HG02870 (cell line): Measurements from ENCODE around the gene ZMIZ1.

Experiments used
- ATAC-seq: cut with Tn5 transposase; IDR thresholded peaks from one replicate; pipeline ENCODE4 v1.9.1; 2021; ENCODE audit warnings: mild to moderate bottlenecking, moderate library complexity; ENCODE audit not compliant: unreplicated experiment

The ZMIZ1 gene

GRCh38 chr10:79200346-79200745, 131.6 kb downstream of the ZMIZ1 start:
- ATAC-seq, result no peak

- ATAC-seq, result no peak
These were observed 132.9 kb downstream of the ZMIZ1 start for GRCh38 chr10:79201706-79202105.

GRCh38 chr10:79202188-79203013, 133.6 kb downstream of the ZMIZ1 start:
- ATAC-seq, result no peak

- no peak for ATAC-seq
These were observed 134.4 kb downstream of the ZMIZ1 start for GRCh38 chr10:79203014-79203644.

- ATAC-seq, result no peak
These were observed 135.1 kb downstream of the ZMIZ1 start for GRCh38 chr10:79203833-79204232.

DNA sequence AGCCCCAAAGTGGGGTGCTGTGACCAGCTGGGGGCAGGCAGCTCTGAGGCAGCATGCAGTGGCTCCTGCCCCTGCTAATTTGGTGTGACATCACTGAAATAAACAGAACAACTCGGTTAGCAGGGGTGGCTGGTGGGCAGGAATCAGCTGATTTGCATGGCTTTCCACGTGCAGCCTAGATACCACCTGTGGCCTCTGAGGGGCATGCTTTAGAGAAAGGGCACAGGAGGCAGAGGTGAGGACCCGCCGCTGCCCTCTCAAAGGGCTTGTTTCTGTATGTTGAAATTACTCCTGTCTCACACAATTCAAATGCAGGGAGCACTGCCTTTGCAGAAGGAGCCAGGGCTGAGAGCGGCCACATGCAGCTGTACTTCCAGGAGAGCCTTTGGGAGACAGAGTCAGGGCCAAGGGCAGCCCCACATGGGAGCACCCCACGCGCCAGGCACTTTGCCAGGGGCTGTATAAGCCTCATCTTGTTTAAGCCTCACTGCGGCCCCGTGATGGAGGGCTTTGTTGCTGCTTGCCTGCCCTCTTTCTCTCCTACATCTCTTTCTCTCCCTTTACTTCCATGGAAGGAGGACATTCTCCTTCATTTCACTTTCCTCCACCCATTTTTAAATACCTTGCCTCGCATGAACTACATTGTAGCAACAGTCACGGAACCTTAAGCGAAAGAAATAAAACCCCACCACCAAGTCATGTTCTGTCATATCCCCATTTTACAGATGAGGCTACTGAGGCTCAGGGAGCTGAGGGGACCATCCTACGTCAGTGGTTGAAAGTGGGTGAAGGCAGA, 137.7 kb downstream of the ZMIZ1 start:
- no peak for ATAC-seq

- no peak for ATAC-seq
These were observed 138.3 kb downstream of the ZMIZ1 start for GRCh38 chr10:79207096-79207357.

- ATAC-seq, result no peak
These were observed 139.0 kb downstream of the ZMIZ1 start for GRCh38 chr10:79207726-79208125.

- no peak for ATAC-seq
These were observed 139.7 kb downstream of the ZMIZ1 start for GRCh38 chr10:79208251-79208983.

GRCh38 chr10:79209340-79209739, 140.6 kb downstream of the ZMIZ1 start:
- no peak for ATAC-seq

GRCh38 chr10:79209831-79210230, 141.1 kb downstream of the ZMIZ1 start:
- no peak for ATAC-seq

DNA sequence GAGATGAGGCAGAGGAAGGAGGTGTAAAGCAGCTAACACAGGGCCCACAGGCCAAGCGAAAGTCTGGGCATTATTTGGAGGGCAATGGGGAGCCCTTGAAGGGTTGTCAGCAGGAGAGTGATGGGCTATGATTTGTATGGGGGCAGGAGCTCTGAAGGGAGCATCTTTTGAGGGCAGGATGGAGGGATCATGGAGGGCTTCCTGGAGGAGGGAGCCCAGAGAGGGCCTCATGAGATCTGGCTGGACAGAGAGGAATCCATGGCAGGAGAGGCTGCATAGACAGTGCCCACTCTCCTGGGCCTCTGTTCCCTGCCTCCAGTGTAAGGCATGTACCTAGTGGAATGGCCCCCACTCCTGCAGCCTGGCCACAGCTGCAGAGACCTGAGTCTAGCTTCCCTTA, 141.9 kb downstream of the ZMIZ1 start:
- no peak for ATAC-seq

DNA sequence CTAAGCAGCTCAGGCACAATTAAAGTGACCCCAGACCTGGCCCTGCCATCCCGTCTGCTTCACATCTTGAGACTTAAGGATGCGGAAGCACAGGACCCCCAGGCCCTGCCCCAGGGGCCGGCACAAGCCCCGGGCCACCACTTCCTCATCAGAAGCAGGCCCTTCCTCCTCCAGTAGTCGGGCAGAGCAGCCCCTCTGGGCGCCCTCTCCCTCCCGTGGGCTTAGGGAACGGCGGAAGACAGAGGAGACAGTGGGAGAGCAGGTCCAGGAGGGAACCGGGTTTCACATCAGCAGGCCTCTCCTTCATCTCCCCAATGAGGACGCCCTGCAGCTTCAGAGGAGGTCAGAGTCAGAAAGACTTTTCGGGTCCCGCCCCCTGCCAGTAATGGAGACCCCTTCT, 142.8 kb downstream of the ZMIZ1 start:
- ATAC-seq, result no peak

GRCh38 chr10:79215531-79215930, 146.8 kb downstream of the ZMIZ1 start:
- ATAC-seq, result no peak

DNA sequence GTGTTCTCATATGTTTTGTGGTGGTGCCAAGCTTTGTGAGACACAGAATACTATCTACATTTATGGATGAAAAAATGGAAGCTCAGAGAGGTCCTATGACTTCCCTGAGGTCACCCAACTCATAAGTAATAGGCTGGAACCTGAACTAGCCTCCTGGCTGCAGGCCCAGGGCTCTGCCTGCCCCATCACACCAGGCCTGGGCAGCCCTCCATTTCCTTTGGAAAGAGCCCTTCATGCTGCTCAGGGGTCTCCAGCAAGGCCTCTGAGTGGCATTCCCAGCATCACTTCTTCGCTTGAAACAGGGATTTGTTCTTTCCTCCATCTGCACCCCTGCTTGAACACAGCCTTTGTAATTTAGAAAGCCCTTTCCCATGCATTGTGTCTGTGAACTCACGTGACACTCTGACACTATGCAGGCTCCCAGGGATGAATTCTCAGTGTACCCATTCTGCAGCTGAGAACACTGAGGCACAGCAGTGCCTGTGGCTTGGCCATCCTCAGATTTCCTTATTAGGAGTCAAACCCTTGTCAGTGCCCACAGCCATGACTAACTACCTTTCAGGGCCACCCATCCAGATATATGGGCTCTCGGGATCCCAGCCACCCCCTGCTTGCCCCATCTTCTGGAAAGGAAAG, 150.7 kb downstream of the ZMIZ1 start:
- no peak for ATAC-seq

DNA sequence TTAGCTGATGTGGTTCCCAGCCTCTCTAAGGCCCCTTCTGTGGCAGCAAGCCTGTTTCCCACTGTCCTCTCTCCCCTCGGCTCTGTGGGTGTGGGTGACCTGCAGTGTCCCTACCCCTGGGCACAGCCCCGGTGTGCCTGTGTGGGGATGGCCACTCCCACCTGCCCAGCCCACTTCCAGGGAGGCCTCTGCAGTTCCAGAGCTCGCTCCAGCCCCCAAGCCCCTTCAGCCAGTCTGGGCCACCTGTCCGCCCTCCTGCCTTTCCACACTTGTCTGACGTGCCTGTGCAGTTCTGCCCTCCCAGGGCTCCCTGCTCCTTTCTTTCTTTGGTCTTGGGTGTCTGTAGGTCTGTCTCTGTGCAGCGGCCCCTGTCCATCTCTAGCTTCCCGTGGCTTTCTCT, 151.5 kb downstream of the ZMIZ1 start:
- ATAC-seq, result no peak

- no peak for ATAC-seq
These were observed 152.6 kb downstream of the ZMIZ1 start for GRCh38 chr10:79221110-79222051.

DNA sequence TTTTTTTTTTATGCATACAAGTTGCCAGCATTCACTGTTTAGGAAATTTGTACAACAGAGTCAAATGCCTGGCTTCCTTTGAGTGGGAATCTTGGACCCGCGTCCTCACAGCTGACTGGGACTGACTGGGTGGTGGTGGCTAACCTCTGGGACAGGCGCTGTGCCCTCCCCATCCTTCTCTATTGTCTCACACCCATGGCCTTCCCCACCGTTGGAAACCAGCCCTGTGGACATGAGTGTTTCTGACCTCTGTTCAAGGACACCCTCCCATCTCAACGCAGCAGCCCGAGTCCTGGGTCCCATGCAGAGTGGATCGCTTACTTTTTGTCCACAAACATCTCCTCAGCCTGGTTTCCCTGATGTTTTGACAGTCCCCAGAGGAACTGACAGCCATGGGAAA, 153.4 kb downstream of the ZMIZ1 start:
- ATAC-seq, result no peak

GRCh38 chr10:79223091-79224048, 154.6 kb downstream of the ZMIZ1 start:
- no peak for ATAC-seq
